HEK293 (cell line): Measurements from ENCODE around the gene MYOC.

Experiments
- CTCF ChIA-PET: fragments of 350-600 bp; formaldehyde crosslinking; extraction: SDS; loops from one replicate; lab custom pipeline; 2021; ENCODE audit warnings: antibody characterized with exemption; lab: Yijun Ruan, JAX
- POLR2A ChIA-PET: fragments of 300-600 bp; formaldehyde crosslinking; extraction: SDS; loops from one replicate; lab custom pipeline; 2020; ENCODE audit warnings: antibody characterized with exemption, inconsistent platforms; lab: Yijun Ruan, JAX
- H3K27ac ChIP-seq: fragments of 200-500 bp; sonication (Bioruptor generic); 2 replicates; pipeline ENCODE4 v1.5.1; 2014; ENCODE audit warnings: low read depth, low read length, control low read depth, inconsistent platforms; ENCODE audit errors: extremely low read depth
- H3K36me3 ChIP-seq, 2 experiments: fragments of 200-500 bp in 1 of 2; sonication (Bioruptor generic) in 1 of 2; 1 replicate in 1 of 2; 2 replicates in 1 of 2; pipeline ENCODE4 v1.5.1; 2014 to 2017; ENCODE audit warnings: inconsistent platforms in 2 of 2, low read length in 2 of 2; ENCODE audit not compliant: control insufficient read depth in 2 of 2, insufficient read depth in 1 of 2
- H3K4me1 ChIP-seq: fragments of 200-500 bp; sonication (Bioruptor generic); 2 replicates; pipeline ENCODE4 v1.5.1; 2014; ENCODE audit warnings: mild to moderate bottlenecking, low read length, inconsistent platforms; ENCODE audit not compliant: control insufficient read depth, insufficient read depth
- H3K4me3 ChIP-seq: 2 replicates; pipeline ENCODE4 v1.5.1; 2011; ENCODE audit warnings: low read depth, mild to moderate bottlenecking, control low read depth, low read length, moderate library complexity
- H3K9me3 ChIP-seq: fragments of 200-500 bp; sonication (Bioruptor generic); 2 replicates; pipeline ENCODE4 v1.5.1; 2014; ENCODE audit warnings: low read depth, low read length, inconsistent platforms; ENCODE audit not compliant: control insufficient read depth, insufficient read depth
- GLIS1 ChIP-seq: fragments of 450-650 bp; formaldehyde crosslinking; IDR thresholded peaks from 2 replicates; pipeline ENCODE4 v1.5.1; 2016; ENCODE audit warnings: missing biosample characterization, missing genetic modification characterization
- OSR2 ChIP-seq: fragments of 450-650 bp; formaldehyde crosslinking; IDR thresholded peaks from 2 replicates; pipeline ENCODE4 v1.5.1; 2016; ENCODE audit warnings: missing biosample characterization, missing genetic modification characterization
- PRDM10 ChIP-seq: fragments of 450-650 bp; formaldehyde crosslinking; IDR thresholded peaks from 2 replicates; pipeline ENCODE4 v1.5.1; 2016; ENCODE audit warnings: missing biosample characterization, missing genetic modification characterization
- SETDB1 ChIP-seq: IDR thresholded peaks from one replicate; pipeline ENCODE4 v1.6.1; 2017; ENCODE audit warnings: mild to moderate bottlenecking, low read length, moderate library complexity, mixed read lengths; ENCODE audit not compliant: insufficient read length
- TCF7L2 ChIP-seq: IDR thresholded peaks from 2 replicates; pipeline ENCODE4 v1.6.1; 2011; ENCODE audit warnings: low read depth, mild to moderate bottlenecking, inconsistent platforms, low read length, moderate library complexity, borderline replicate concordance
- ZBTB11 ChIP-seq: fragments of 450-650 bp; formaldehyde crosslinking; conservative IDR thresholded peaks from 2 replicates; pipeline ENCODE4 v1.5.1; 2016; ENCODE audit warnings: low read depth, missing biosample characterization, missing genetic modification characterization
- ZBTB48 ChIP-seq: fragments of 450-650 bp; formaldehyde crosslinking; IDR thresholded peaks from 2 replicates; pipeline ENCODE4 v1.5.1; 2016; ENCODE audit warnings: missing biosample characterization, missing genetic modification characterization
- ZNF157 ChIP-seq: fragments of 450-650 bp; formaldehyde crosslinking; IDR thresholded peaks from 2 replicates; pipeline ENCODE4 v1.5.1; 2016; ENCODE audit warnings: missing biosample characterization, missing genetic modification characterization
- ZNF16 ChIP-seq: fragments of 450-650 bp; formaldehyde crosslinking; IDR thresholded peaks from 2 replicates; pipeline ENCODE4 v1.5.1; 2016; ENCODE audit warnings: low read depth, missing biosample characterization, missing genetic modification characterization
- ZNF19 ChIP-seq: fragments of 450-650 bp; formaldehyde crosslinking; IDR thresholded peaks from 2 replicates; pipeline ENCODE4; 2016; ENCODE audit warnings: missing biosample characterization, missing genetic modification characterization, low read depth
- ZNF324 ChIP-seq: fragments of 450-650 bp; formaldehyde crosslinking; IDR thresholded peaks from 2 replicates; pipeline ENCODE4 v1.5.1; 2016; ENCODE audit warnings: missing biosample characterization, missing genetic modification characterization
- ZNF404 ChIP-seq: fragments of 450-650 bp; formaldehyde crosslinking; IDR thresholded peaks from 2 replicates; pipeline ENCODE4 v1.5.1; 2017; ENCODE audit warnings: missing biosample characterization, missing genetic modification characterization
- ZNF433 ChIP-seq: fragments of 450-650 bp; formaldehyde crosslinking; IDR thresholded peaks from 2 replicates; pipeline ENCODE4 v1.5.1; 2016; ENCODE audit warnings: missing biosample characterization, missing genetic modification characterization, low read depth
- ZNF837 ChIP-seq: fragments of 450-650 bp; formaldehyde crosslinking; IDR thresholded peaks from 2 replicates; pipeline ENCODE4 v1.5.1; 2016; ENCODE audit warnings: missing biosample characterization, missing genetic modification characterization
- TF ChIP-seq, protein P1 (sequence below): fragments of 450-650 bp; formaldehyde crosslinking; IDR thresholded peaks from 2 replicates; pipeline ENCODE4 v1.5.0; 2017; ENCODE audit warnings: missing biosample characterization, missing genetic modification characterization, borderline replicate concordance
- TF ChIP-seq, protein P2 (sequence below): fragments of 450-650 bp; formaldehyde crosslinking; IDR thresholded peaks from 2 replicates; pipeline ENCODE4 v1.5.1; 2016; ENCODE audit warnings: missing biosample characterization, missing genetic modification characterization
- TF ChIP-seq, protein P3 (sequence below): fragments of 450-650 bp; formaldehyde crosslinking; IDR thresholded peaks from 2 replicates; pipeline ENCODE4; 2016; ENCODE audit warnings: missing biosample characterization, missing genetic modification characterization
- TF ChIP-seq, protein P4 (sequence below): fragments of 450-650 bp; formaldehyde crosslinking; IDR thresholded peaks from 2 replicates; pipeline ENCODE4 v1.5.1; 2016; ENCODE audit warnings: missing biosample characterization, missing genetic modification characterization

The MYOC gene

DNA sequence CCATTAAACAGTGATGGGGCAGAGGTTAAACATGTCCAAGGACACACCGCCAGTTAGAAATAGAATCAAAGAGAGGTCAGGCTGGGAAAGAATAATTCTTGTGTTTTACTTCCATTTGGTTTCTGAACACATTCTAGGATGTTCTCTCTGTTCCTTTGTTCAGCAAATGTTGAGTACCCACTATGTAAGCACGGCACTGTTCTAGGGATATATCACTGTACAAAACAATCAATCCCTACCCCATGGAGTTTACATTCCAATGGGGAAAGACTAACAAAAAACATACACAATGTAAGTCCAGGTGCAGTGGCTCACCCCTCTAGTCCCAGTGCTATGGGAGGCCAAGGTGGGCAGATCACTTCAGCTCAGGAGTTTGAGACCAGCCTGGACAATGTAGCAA lies 24.3 kb downstream of the MYOC start:
- TF ChIP-seq PRDM10 (tag by site-specific recombination) (no peak), ZBTB48 (no peak), OSR2 (tag by site-specific recombination) (no peak), SETDB1 (no peak), ZNF16 (tag by site-specific recombination) (no peak)
- TF ChIP-seq, protein P1, sequence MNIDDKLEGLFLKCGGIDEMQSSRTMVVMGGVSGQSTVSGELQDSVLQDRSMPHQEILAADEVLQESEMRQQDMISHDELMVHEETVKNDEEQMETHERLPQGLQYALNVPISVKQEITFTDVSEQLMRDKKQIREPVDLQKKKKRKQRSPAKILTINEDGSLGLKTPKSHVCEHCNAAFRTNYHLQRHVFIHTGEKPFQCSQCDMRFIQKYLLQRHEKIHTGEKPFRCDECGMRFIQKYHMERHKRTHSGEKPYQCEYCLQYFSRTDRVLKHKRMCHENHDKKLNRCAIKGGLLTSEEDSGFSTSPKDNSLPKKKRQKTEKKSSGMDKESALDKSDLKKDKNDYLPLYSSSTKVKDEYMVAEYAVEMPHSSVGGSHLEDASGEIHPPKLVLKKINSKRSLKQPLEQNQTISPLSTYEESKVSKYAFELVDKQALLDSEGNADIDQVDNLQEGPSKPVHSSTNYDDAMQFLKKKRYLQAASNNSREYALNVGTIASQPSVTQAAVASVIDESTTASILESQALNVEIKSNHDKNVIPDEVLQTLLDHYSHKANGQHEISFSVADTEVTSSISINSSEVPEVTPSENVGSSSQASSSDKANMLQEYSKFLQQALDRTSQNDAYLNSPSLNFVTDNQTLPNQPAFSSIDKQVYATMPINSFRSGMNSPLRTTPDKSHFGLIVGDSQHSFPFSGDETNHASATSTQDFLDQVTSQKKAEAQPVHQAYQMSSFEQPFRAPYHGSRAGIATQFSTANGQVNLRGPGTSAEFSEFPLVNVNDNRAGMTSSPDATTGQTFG (tag by site-specific recombination): no peak
- TF ChIP-seq, protein P2, sequence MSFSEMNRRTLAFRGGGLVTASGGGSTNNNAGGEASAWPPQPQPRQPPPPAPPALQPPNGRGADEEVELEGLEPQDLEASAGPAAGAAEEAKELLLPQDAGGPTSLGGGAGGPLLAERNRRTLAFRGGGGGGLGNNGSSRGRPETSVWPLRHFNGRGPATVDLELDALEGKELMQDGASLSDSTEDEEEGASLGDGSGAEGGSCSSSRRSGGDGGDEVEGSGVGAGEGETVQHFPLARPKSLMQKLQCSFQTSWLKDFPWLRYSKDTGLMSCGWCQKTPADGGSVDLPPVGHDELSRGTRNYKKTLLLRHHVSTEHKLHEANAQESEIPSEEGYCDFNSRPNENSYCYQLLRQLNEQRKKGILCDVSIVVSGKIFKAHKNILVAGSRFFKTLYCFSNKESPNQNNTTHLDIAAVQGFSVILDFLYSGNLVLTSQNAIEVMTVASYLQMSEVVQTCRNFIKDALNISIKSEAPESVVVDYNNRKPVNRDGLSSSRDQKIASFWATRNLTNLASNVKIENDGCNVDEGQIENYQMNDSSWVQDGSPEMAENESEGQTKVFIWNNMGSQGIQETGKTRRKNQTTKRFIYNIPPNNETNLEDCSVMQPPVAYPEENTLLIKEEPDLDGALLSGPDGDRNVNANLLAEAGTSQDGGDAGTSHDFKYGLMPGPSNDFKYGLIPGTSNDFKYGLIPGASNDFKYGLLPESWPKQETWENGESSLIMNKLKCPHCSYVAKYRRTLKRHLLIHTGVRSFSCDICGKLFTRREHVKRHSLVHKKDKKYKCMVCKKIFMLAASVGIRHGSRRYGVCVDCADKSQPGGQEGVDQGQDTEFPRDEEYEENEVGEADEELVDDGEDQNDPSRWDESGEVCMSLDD (tag by site-specific recombination): no peak
- POLR2A ChIA-PET: no interaction called here
- H3K4me1 ChIP-seq: no peaks in the 10 kb centered on the region
- no peaks in the 10 kb centered on the region for H3K36me3 ChIP-seq
- no peak overlapping the region for H3K27ac ChIP-seq
- CTCF ChIA-PET: interaction anchor here (0.6 kb wide), 1 partner anchor 860 kb away, joined by 3 read pairs; no protein-coding TSS in a partner anchor
- no peak overlapping the region for H3K4me3 ChIP-seq
- H3K9me3 ChIP-seq: no peaks in the 10 kb centered on the region

- Histone ChIP-seq H3K27ac (no peak overlapping the region), H3K4me3 (no peak overlapping the region), H3K36me3 (no peaks in the 10 kb centered on the region), H3K4me1 (no peaks in the 10 kb centered on the region), H3K9me3 (no peaks in the 10 kb centered on the region)
- ChIA-PET CTCF (no interaction called here), POLR2A (no interaction called here)
- no peak for TF ChIP-seq ZNF433 (tag by site-specific recombination)
- no peak for TF ChIP-seq GLIS1 (tag by site-specific recombination)
- TF ChIP-seq ZNF404 (tag by site-specific recombination): no peak
- no peak for TF ChIP-seq SETDB1
- TF ChIP-seq ZNF837 (tag by site-specific recombination): no peak
- no peak for TF ChIP-seq ZNF324 (tag by site-specific recombination)
- no peak for TF ChIP-seq ZBTB11 (tag by site-specific recombination)
- TF ChIP-seq, protein P3, sequence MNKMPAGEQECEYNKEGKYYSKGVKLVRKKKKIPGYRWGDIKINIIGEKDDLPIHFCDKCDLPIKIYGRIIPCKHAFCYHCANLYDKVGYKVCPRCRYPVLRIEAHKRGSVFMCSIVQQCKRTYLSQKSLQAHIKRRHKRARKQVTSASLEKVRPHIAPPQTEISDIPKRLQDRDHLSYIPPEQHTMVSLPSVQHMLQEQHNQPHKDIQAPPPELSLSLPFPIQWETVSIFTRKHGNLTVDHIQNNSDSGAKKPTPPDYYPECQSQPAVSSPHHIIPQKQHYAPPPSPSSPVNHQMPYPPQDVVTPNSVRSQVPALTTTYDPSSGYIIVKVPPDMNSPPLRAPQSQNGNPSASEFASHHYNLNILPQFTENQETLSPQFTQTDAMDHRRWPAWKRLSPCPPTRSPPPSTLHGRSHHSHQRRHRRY (tag by site-specific recombination): no peak
- TF ChIP-seq TCF7L2: no peak
- no peak for TF ChIP-seq ZNF19 (tag by site-specific recombination)
- no peak for TF ChIP-seq ZNF157 (tag by site-specific recombination)
- TF ChIP-seq, protein P4, sequence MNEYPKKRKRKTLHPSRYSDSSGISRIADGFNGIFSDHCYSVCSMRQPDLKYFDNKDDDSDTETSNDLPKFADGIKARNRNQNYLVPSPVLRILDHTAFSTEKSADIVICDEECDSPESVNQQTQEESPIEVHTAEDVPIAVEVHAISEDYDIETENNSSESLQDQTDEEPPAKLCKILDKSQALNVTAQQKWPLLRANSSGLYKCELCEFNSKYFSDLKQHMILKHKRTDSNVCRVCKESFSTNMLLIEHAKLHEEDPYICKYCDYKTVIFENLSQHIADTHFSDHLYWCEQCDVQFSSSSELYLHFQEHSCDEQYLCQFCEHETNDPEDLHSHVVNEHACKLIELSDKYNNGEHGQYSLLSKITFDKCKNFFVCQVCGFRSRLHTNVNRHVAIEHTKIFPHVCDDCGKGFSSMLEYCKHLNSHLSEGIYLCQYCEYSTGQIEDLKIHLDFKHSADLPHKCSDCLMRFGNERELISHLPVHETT (tag by site-specific recombination): no peak
Measured at GRCh38 chr1:171627020-171627419, 25.5 kb downstream of the MYOC start.
